GM21576 (cell line): Measurements from ENCODE around the gene KRCC1.

Experiments used
- ATAC-seq: cut with Tn5 transposase; IDR thresholded peaks from one replicate; pipeline ENCODE4 v1.9.1; 2021; ENCODE audit warnings: mild to moderate bottlenecking, moderate library complexity; ENCODE audit not compliant: unreplicated experiment

Gene KRCC1

GRCh38 chr2:88077080-88077479, 21.5 kb upstream of the KRCC1 start:
- no peak for ATAC-seq

- ATAC-seq: no peak
Observed at GRCh38 chr2:88074854-88075292, 19.3 kb upstream of the KRCC1 start.

DNA sequence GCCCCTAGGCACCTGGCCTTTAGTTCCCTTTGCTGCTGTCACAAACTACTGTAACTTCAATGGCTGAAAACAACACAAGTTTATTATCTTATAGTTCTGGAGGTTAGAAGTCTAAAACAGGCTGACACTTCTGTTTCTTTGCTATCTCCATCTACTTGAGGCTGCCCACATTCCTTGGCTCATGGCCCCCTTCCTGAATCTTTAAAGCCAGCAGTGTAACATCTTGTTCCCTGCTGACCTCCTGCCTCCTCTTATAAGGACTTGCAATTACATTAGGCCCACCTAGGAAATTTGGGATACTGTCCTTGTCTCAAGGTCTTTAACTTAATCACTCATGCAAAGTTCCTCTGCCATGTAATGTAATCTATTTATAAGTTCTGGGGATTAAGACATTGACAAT, 18.6 kb upstream of the KRCC1 start:
- ATAC-seq: no peak

- no peak for ATAC-seq
Observed at GRCh38 chr2:88071365-88071764, 15.8 kb upstream of the KRCC1 start.

GRCh38 chr2:88070055-88070454, 14.5 kb upstream of the KRCC1 start:
- no peak for ATAC-seq

GRCh38 chr2:88069117-88069516, 13.5 kb upstream of the KRCC1 start:
- ATAC-seq: no peak

GRCh38 chr2:88068044-88068443, 12.5 kb upstream of the KRCC1 start:
- no peak for ATAC-seq

- no peak for ATAC-seq
Observed at GRCh38 chr2:88067598-88067997, 12.0 kb upstream of the KRCC1 start, which contains the start of gene SMYD1. Gene SMYD1 (plus strand): TSS chr2:88067825. CDS start chr2:88067865, 40 bp downstream.

GRCh38 chr2:88067189-88067588, 11.6 kb upstream of the KRCC1 start:
- no peak for ATAC-seq

DNA sequence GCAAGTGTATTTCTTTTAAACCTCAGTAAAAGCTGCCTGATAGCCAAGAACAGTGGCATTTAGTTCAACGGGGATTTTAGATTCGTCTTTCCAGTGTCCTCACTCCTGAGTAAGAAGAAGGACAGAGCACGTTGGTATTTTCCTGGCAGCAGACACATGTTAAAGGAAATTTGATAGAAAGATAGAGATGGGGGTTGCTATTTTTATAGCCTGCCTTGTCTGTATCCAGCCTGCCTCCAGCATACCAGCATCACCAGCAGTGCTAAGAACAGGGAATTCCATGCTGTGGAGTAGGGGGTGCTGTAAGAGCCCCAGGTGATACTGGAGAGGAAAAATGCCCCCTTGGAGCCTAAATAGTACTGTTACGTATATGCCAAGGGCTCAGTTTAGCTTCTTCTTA, 11.0 kb upstream of the KRCC1 start:
- ATAC-seq: no peak

DNA sequence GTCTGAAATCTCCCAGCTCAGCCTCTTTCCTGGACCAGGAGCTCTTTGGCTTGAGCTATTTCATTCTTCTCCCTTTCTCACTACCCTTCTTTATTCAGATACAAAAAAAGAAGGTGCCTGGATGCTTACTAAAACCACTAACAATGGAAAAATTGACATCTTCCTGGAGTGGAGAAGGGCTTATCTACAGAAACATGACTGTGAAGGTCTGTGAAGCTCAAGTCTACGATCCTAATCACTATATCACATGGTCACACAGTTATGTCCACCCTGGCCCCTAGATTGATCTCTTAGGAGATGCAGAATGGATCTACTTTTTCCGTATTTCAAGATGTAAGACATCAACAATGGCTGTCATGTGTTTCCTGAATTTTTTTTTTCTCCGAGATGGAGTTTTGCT, 5.7 kb upstream of the KRCC1 start:
- ATAC-seq: no peak

GRCh38 chr2:88060907-88061275, 5.3 kb upstream of the KRCC1 start:
- no peak for ATAC-seq

GRCh38 chr2:88059979-88060906, 4.7 kb upstream of the KRCC1 start:
- peak; percentile 43 for ATAC-seq

GRCh38 chr2:88058191-88058590, 2.6 kb upstream of the KRCC1 start:
- ATAC-seq: no peak

- ATAC-seq: no peak
Observed at GRCh38 chr2:88057437-88057844, 1.9 kb upstream of the KRCC1 start.

GRCh38 chr2:88054782-88055370, 707 bp downstream of the KRCC1 start:
- no peak for ATAC-seq

DNA sequence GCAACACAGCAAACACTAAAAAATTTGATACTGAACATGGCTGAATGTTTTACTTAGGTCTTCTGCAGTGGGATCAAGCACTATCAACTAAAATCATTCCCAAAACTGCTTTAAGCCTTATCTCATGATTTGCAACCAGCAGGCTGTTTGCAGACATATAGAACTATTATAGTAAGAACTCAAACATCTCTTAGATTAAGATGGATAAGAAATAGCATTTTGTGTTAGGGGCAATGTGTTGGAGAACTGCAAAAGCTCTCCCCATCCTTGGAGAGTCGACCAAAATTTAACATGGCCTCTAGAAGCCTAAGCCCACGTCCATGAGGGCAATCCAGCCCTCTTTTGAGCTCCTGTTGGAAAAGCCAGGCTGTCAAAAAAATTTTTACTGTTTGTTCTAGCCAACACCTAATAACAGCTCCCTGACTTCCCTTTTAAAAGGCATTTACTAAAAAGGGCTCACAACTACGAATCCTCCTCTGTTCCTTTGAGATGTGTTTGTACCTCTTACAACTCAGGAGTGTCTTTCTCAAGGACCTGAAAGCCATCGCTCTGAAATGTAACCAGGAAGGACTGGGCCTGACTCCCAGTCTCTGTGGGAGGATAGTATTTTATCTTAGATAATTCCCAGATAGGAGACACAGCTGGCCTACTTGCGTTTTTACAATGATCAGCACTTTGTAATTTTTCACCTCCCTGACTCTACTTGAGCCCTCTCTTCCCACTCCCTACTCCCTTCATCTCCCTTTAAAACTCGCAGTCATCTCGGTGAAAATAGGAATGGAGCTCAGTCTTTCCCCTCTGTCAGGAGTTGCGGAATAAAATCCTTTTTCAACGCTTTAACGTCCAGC, 1.4 kb downstream of the KRCC1 start:
- no peak for ATAC-seq

DNA sequence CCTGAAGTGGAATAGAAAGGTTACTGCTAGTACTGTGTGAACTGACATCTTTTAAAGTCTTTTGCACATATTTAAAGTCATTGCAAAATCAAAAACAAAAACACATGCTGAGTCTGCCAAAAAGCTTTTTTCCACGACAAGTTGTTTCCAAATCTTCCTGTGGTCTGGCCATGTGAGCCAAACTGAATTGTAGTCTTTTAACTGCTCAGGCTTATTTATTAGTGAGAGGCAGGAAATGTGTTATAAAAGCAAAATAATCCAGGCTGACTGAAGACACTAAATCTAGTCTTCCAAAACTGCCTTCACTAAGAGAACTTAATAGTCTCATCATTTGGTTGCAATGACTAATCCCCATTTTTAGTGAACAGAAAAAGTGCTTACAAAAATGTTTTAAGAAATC, 2.3 kb downstream of the KRCC1 start:
- ATAC-seq: no peak

GRCh38 chr2:88051792-88052191, 3.8 kb downstream of the KRCC1 start:
- no peak for ATAC-seq

DNA sequence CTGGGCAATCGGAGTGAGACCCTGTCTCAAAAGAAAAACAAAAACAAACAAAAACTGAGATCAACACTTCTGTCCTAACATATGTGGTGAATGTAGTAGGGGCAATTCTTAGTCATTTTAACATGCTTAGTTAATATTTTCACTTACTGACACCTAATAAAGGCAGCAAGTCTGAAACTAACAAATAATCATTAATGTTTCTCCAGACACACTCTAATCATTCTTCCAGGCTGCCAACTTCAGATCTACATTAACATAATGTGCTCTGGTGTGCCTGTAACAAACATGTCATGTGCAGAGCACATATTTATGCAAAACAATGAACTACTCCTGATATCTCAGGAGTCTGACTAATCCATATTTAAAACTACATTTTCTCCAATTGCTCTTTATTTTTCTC, 6.0 kb downstream of the KRCC1 start:
- no peak for ATAC-seq

DNA sequence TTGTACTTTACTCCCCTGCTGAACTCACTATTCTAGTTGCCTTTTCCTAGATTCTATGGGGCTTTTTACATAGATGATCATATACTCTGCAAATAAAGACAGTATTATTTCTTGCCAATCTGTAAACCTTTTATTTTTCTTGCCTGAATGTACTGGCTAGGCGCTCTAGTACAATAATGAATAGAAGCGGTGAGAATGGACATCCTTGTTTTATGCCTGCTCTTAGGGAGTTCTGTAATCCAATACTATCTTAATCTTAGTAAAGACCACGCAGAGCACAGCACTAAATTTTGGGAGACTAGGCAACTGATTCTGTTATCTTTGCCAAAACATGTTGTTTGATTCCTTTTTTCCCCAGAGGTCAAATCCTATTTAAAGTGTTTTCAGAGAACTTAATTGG, 7.0 kb downstream of the KRCC1 start:
- ATAC-seq: no peak
